NCI-H2081 (cell line): Measurements from ENCODE around the gene FABP7.
"Not testable (repeated sequence)": the region's sequence is repeated elsewhere in the genome, so short reads cannot be mapped to it uniquely, and the experiment has no call there.

Experiments used
- DNase-seq, 2 experiments: peaks; one replicate each; lab custom pipeline; 2025; lab: John Stamatoyannopoulos, UW

Gene FABP7

GRCh38 chr6:122779667-122780066, at the start of gene FABP7:
Gene FABP7, plus strand, starts transcription at chr6:122779716. Its CDS starts 79 bp downstream, at chr6:122779795.
- no peak for DNase-seq

- DNase-seq: no peak
Measured at GRCh38 chr6:122730334-122730733, 49.2 kb upstream of the FABP7 start.

- DNase-seq: peak in 1 of 2 experiments; percentile 45
Measured at GRCh38 chr6:122730775-122731386, 48.6 kb upstream of the FABP7 start.

- DNase-seq: no peak
Measured at GRCh38 chr6:122733259-122733658, 46.3 kb upstream of the FABP7 start.

- no peak for DNase-seq
Measured at GRCh38 chr6:122734529-122735395, 44.8 kb upstream of the FABP7 start.

- DNase-seq: peak in 1 of 2 experiments; percentile 54
Measured at GRCh38 chr6:122735582-122735981, 43.9 kb upstream of the FABP7 start.

GRCh38 chr6:122736163-122736562, 43.4 kb upstream of the FABP7 start:
- peak; percentile 10 to 45 for DNase-seq

GRCh38 chr6:122736616-122737015, 42.9 kb upstream of the FABP7 start:
- no peak for DNase-seq

GRCh38 chr6:122740091-122740490, 39.4 kb upstream of the FABP7 start:
- no peak for DNase-seq

GRCh38 chr6:122740936-122741335, 38.6 kb upstream of the FABP7 start:
- no peak for DNase-seq

- DNase-seq: peak in 1 of 2 experiments; percentile 13
Measured at GRCh38 chr6:122744247-122744646, 35.3 kb upstream of the FABP7 start.

- not testable (repeated sequence) for DNase-seq
Measured at GRCh38 chr6:122744856-122745255, 34.7 kb upstream of the FABP7 start.

GRCh38 chr6:122746688-122747087, 32.8 kb upstream of the FABP7 start:
- DNase-seq: no peak

- no peak for DNase-seq
Measured at GRCh38 chr6:122747573-122747972, 31.9 kb upstream of the FABP7 start.

- not testable (repeated sequence) for DNase-seq
Measured at GRCh38 chr6:122748945-122749344, 30.6 kb upstream of the FABP7 start.

- no peak for DNase-seq
Measured at GRCh38 chr6:122749451-122750050, 30.0 kb upstream of the FABP7 start.

GRCh38 chr6:122751326-122751725, 28.2 kb upstream of the FABP7 start:
- DNase-seq: no peak

GRCh38 chr6:122752459-122752858, 27.1 kb upstream of the FABP7 start:
- DNase-seq: no peak

- DNase-seq: no peak
Measured at GRCh38 chr6:122753000-122753687, 26.4 kb upstream of the FABP7 start.

- no peak for DNase-seq
Measured at GRCh38 chr6:122753688-122754056, 25.8 kb upstream of the FABP7 start.

GRCh38 chr6:122754191-122754731, 25.3 kb upstream of the FABP7 start:
- no peak for DNase-seq

GRCh38 chr6:122755901-122756300, 23.6 kb upstream of the FABP7 start:
- DNase-seq: peak in 1 of 2 experiments; percentile 14
